Mesothelial cell of epicardium (in vitro differentiated cells): ENCODE measurements around the gene PSMD13. TPM values are rescaled to one million over a fixed set of nuclear protein-coding genes. Genes with fewer than 3 reads are reported as not detected.

Experiments used
- DNase-seq, 2 experiments: peaks; one replicate each; pipeline ENCODE4 v3.0.0; 2021; ENCODE audit warnings: low spot score in 2 of 2; ENCODE audit not compliant: unreplicated experiment in 2 of 2
- H3K27ac Mint-ChIP-seq: 2 replicates; pipeline ENCODE4 v1.8.0; 2021; ENCODE audit warnings: mixed read lengths
- H3K27me3 Mint-ChIP-seq: 2 replicates; pipeline ENCODE4 v1.8.0; 2021; ENCODE audit warnings: low read depth, mixed read lengths
- H3K36me3 Mint-ChIP-seq: 2 replicates; pipeline ENCODE4 v1.8.0; 2021; ENCODE audit warnings: mixed read lengths
- H3K4me1 Mint-ChIP-seq: 2 replicates; pipeline ENCODE4 v1.8.0; 2021; ENCODE audit warnings: mixed read lengths
- H3K4me3 Mint-ChIP-seq: 2 replicates; pipeline ENCODE4 v1.8.0; 2021; ENCODE audit warnings: mild to moderate bottlenecking, moderate library complexity, mixed read lengths
- H3K9me3 Mint-ChIP-seq: 2 replicates; pipeline ENCODE4 v1.8.0; 2021; ENCODE audit warnings: mixed read lengths
- total RNA-seq: library from RNA; stranded (reverse); gene quantifications from 3 replicates; pipeline ENCODE4 v1.2.1, GENCODE V29; 2021
- TF ChIP-seq, protein P1 (sequence below): fragments of 200-600 bp; sonication (generic); IDR thresholded peaks from one replicate; pipeline ENCODE4 v1.5.0; 2021; ENCODE audit warnings: antibody characterized with exemption; ENCODE audit not compliant: unreplicated experiment

Gene PSMD13
- total RNA-seq, 1 donor from 2014 or later = 96.2 TPM

DNA sequence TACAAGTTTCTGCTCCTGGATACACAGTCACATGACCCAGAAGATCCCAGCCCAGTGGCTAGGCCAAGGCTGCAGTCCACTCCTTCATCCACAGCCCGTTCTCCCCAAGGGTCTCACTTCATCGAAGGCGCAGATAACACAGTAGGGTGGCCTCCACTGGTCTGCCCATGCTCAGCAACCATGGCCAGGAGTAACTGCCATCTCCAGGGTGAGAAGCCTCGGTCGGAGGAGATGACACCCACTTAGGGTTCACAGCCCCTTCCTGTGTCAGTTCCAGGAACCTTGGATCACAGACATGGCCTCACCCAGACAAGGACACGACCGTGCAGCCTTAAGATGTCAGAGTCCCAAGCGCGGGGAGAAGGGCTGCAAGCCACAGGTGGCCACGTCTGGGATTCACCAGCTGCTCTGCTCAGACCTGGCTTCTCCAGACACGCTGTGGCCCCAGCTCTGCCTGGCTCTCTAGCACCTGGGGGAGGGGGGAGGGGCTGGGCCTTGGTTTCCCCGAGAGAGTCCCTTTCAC lies 32.1 kb upstream of the PSMD13 start:
- Mint-ChIP-seq H3K4me1 (peaks cover 16% of the 10 kb centered on the region), H3K4me3 (no peak overlapping the region), H3K9me3 (no peaks in the 10 kb centered on the region), H3K36me3 (peaks cover 7% of the 10 kb centered on the region), H3K27me3 (no peaks in the 10 kb centered on the region), H3K27ac (no peak overlapping the region)
- TF ChIP-seq, protein P1, sequence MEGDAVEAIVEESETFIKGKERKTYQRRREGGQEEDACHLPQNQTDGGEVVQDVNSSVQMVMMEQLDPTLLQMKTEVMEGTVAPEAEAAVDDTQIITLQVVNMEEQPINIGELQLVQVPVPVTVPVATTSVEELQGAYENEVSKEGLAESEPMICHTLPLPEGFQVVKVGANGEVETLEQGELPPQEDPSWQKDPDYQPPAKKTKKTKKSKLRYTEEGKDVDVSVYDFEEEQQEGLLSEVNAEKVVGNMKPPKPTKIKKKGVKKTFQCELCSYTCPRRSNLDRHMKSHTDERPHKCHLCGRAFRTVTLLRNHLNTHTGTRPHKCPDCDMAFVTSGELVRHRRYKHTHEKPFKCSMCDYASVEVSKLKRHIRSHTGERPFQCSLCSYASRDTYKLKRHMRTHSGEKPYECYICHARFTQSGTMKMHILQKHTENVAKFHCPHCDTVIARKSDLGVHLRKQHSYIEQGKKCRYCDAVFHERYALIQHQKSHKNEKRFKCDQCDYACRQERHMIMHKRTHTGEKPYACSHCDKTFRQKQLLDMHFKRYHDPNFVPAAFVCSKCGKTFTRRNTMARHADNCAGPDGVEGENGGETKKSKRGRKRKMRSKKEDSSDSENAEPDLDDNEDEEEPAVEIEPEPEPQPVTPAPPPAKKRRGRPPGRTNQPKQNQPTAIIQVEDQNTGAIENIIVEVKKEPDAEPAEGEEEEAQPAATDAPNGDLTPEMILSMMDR = no peak
- peak in 1 of 2 experiments; percentile 26 for DNase-seq

DNA sequence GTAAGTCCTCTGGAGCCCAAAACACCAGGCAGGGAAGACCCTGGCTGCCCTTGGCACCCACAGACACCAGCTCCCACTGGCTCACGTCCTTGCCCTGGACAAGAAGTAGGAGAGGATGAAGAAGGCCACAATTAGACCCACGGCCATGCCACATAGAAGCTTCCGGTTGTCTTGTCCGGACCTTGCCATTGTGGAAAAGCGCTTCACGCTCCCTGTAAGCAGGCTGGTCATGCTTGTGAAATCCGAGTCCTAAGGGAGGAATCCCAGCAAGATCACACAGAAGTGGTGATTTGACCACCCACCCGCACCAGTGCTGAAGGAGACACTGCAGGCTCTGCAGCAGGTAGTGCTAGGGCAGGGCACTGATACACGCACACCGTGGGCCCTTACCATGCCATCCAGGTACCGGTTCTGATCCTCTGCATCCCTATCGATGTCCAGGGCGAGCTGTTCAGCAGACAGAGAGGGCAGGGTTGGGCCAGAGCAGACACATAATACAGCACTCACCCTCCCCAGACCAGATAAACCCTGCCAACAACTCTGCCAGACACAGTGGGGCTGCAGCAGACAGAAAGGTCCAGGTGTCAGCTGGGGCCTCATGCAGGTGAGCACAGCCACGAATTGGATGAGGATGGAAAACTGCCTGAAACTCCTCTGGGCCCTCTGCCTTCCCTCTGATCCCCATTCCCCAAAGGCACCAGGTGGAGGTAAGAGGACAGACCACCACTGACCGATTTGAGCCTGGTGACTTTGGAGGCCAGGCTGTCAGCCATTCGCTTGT lies 31.4 kb upstream of the PSMD13 start:
- no peak overlapping the region for H3K27ac Mint-ChIP-seq
- H3K9me3 Mint-ChIP-seq = no peaks in the 10 kb centered on the region
- no peak for DNase-seq
- H3K27me3 Mint-ChIP-seq = no peaks in the 10 kb centered on the region
- peak overlapping the region; percentile 91 for H3K4me3 Mint-ChIP-seq
- H3K36me3 Mint-ChIP-seq = peaks cover 14% of the 10 kb centered on the region
- peaks cover 23% of the 10 kb centered on the region for H3K4me1 Mint-ChIP-seq
- TF ChIP-seq, protein P1 = no peak

DNA sequence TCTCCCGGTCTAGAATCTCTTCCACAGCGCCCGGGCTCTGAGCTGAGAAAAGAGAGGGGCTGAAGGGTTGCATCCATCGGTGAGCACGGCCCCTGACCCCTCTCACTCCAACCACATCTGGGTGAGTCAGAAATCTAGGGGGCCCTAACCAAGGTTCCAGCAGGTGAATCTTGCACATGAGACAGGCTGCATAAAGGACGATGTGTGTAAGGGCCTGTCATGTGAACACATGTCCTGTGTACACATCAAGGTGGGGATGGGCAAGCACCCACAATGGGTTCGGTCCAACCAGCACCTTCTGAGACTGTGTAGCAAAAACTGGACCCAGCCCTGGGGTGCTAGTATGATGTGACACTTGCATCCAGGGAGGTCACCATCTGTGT lies 30.8 kb upstream of the PSMD13 start:
- DNase-seq = no peak
- TF ChIP-seq, protein P1 = no peak
- H3K36me3 Mint-ChIP-seq = peaks cover 14% of the 10 kb centered on the region
- no peak overlapping the region for H3K27ac Mint-ChIP-seq
- peak overlapping the region; percentile 91 for H3K4me3 Mint-ChIP-seq
- peaks cover 23% of the 10 kb centered on the region for H3K4me1 Mint-ChIP-seq
- no peaks in the 10 kb centered on the region for H3K27me3 Mint-ChIP-seq
- H3K9me3 Mint-ChIP-seq = no peaks in the 10 kb centered on the region

DNA sequence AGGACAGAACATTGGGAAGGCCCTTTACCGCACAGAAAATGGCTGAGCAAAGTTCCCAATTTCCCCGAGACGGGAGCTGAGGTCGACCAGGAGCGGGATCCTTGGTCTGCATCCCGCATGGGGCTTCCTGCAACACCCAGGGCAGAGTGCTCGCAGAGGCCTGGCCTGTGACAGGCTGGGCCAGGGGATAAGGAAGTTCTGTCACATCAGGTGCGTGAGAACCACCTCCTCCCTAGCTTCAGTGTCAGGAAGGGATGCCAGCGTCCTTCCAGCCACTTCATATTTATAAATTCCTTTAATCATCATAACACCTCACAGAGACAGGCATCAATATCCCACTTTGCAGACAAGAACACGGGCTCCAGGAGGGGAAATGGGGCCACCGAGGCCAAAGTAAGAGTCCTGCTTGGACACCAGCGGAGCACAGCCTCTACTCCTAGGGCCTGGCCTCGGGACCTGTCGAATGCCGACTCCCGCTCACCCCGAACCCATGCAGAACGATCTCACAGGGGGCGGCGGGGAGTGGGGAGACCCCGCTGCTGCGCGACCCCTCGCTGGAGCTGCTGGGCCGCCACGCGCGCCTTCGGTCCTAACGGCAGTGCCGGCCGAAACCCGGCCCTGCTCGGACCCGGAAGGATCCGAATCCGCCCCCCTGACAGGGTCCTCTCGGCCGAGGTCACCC lies 30.1 kb upstream of the PSMD13 start:
- H3K36me3 Mint-ChIP-seq = peaks cover 19% of the 10 kb centered on the region
- no peaks in the 10 kb centered on the region for H3K9me3 Mint-ChIP-seq
- H3K4me1 Mint-ChIP-seq = peaks cover 23% of the 10 kb centered on the region
- DNase-seq = no peak
- TF ChIP-seq, protein P1 = no peak
- peak overlapping the region; percentile 97 for H3K27ac Mint-ChIP-seq
- H3K27me3 Mint-ChIP-seq = no peaks in the 10 kb centered on the region
- peak overlapping the region; percentile 91 for H3K4me3 Mint-ChIP-seq

DNA sequence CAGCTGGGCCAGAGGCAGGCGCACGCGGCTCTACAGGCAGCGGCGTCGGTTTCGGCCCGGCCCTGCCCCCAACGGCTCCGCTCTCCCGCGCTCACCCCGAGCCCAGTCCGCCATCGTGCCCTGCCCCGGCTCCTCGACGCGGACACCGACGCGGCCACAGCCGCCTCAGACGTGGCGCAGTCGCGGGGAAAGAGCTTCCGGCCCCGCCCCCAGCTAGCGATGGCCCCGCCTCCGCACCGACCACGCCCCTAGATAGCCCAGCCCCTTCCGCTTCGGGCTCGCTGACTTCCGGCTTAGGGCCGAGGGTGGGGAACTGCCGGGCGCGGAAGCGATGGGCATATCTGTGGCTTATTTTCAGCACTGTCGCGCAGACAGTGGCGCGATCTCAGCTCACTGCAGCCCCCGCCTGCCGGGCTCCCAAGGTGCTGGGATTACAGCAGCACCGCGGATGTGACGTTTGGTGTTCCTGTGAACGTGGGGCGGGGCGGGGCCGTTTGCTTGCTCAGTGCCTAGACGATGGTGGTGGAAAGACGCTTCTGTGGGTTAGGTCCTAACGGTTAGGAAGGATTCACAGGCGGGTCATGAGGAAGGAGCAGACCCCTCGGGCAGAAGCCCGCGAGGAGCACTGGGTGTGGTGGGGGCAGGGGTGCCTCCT lies 29.4 kb upstream of the PSMD13 start, which contains the start of the genes BET1L and RIC8A:
BET1L (minus strand) TSS at position 192 of the 655 bp plus-strand sequence; CDS start at position 114, 78 bp downstream.
RIC8A (plus strand) TSS at position 501 of the 655 bp plus-strand sequence. CDS start 1,147 bp downstream, outside the sequence.
- DNase-seq = peak; percentile 90 to 98
- H3K36me3 Mint-ChIP-seq = peaks cover 17% of the 10 kb centered on the region
- TF ChIP-seq, protein P1 = no peak
- peak within 1 kb of the TSS; percentile 99 for H3K27ac Mint-ChIP-seq
- peaks cover 23% of the 10 kb centered on the region for H3K4me1 Mint-ChIP-seq
- H3K27me3 Mint-ChIP-seq = no peaks in the 10 kb centered on the region
- peak within 1 kb of the TSS; percentile 91 for H3K4me3 Mint-ChIP-seq
- H3K9me3 Mint-ChIP-seq = no peaks in the 10 kb centered on the region
